HG02623 (cell line): Measurements from ENCODE around the gene TNNT1.

Source experiments
- ATAC-seq: cut with Tn5 transposase; IDR thresholded peaks from one replicate; pipeline ENCODE4 v1.9.1; 2021; ENCODE audit warnings: moderate library complexity; ENCODE audit not compliant: unreplicated experiment

TNNT1 gene

DNA sequence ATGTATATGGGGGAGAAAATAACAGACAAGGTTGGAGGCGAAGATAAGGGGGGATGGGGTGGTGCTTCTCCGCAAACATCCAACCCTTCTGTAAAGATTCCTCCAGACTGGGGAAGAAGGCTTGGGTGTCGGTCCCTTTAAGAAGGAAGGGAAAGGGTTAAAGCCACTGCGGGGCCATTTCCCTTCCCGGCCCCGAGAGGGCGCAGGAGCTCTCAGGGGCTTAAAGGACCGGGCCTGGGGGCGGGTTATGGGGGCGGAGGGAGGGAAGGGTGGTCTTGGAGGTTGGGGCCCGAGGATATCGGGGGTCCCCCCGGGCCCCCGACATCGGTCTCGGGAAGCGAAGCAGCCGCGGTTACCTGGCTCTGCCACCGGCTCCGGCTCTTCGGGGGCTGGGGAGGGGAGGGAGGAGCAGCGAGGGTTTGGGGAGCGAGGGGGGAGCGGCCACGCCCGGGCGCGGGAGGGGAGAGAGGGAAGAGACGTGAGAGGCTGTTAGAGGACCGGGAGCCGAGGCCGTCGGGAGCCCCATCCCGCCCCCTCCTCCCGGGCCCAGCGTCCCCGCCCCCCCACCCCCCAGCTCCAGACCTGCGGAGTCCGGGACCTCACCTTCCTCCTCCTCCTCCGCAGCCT, 2.8 kb downstream of the TNNT1 start:
- no peak for ATAC-seq

DNA sequence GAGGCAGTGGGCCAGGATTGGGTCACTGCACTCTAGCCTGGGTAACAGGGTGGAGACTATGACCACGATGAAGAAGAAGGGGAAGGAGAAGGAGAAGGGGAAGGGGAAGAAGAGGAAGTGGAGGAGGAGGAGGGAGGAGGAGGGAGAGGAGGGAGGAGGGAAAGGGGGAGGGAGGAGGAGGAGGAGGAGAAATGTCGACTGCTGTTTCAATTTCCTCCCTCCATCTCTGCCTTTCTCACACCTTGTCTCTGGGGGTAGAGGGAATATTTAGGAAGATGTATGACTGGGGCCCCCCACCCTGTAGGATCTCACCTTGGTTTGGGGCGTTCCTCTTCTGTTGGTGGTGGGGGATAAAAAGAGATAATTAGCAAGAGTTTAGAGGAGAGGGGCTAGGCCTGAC, 3.8 kb downstream of the TNNT1 start:
- no peak for ATAC-seq

- no peak for ATAC-seq
Observed at GRCh38 chr19:55141696-55142095, 7.3 kb downstream of the TNNT1 start.

DNA sequence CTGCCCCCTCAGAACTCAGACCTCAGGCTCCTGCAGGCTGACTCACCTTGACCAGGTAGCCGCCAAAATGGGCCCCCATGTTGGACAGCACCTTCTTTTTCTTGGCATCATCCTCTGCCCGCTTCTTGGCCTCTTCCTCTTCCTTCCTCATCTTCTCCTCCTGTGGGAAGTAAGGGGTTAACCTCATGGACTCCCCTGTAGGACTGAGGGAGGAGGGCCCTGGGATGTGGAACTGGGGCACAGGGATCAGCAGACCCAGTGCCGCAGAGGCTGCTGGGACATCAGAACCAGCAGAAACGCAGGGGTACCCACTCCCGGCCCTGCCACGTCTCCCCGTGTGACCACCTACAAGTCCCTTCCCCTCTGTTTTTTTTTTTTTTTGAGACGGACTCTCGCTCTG, 11.1 kb downstream of the TNNT1 start:
- ATAC-seq = no peak

DNA sequence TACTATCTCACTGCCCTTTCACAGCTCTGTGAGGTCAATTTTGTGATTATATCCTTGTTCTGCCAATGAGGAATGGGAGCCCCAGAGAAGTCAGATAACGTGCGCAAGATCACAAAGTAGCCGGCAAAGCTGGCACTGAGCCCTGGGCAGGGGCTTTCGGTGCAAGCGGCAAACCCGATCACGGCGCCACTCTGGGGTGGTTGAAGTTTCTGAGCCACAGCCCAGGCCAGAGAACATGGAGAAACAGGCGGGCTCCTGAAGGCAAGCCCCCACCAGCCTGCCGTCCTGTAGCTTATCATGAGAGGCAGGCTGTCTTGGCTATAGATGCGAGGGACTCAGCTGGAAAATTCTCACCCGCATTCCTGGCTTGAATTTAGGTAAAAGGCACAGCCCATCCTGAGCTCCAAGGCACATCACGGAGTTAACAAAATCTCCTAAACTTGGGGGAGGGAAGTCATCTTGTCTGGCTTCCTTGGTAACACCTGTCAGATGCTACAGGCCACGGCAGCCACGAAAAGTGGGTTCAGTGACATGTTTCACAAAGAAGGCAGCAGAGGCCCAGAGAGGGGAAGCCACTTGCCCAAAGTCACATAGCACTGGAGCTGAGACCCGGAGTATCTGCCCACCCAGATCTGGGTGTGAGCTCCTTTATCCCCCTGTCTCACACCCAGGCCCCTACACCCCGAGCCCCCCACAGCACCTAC, 12.5 kb downstream of the TNNT1 start:
- no peak for ATAC-seq

DNA sequence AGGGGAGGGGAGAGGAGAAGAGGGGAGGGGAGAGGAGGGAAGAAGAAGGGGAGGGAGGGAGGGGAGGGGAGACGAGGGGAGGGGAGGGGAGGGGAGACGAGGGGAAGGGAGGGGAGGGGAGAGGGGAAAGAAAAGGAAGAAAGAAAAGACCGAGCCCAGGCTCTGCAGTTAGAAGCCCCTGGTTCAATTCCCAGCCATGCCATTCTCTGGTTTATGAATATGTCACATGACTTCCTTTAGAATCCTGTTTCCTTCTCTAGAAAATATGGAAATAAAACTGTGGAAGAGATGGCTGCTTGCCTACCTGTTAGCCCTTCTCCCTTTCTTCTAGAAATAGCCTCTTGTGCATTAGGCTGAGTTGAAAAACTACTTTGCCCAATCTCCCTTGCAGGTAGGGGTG, 14.3 kb downstream of the TNNT1 start:
- ATAC-seq = no peak

DNA sequence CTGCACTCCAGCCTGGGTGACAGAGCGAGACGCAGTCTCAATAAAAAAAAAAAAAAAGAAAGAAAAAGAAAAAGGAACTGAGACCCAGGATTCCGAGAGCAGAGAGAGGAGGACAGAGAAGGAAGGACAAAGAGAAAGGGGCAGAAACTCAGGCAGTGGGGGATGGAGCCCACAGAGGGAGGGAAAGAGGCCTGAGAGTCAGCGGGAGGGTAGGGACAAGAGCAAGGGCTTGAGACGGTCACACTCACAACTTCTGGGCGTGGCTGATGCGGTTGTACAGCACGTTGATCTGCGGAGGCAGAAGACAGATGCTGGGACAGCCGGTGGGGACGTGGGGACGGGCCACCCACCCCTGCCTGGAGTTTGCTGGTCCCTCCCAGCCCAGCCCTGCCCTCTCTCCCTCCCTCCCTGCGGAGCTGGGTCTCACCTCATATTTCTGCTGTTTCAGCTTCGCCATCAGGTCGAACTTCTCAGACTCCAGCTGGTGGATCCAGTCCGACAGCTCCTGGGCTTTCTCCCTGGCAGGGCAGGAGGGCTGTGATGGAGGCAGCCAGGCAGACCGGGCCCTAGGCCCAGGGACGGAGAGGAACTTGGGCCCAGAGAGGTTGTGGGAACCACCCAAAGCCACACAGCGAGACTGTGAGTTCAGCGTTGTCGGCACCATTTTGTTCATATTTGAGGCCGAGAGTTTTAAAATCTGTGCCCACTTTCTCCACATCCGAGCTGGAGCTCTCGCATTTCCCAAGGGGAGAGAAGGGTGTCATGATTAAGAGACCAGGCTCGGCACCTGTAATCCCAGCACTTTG, 15.2 kb downstream of the TNNT1 start:
- ATAC-seq = no peak

DNA sequence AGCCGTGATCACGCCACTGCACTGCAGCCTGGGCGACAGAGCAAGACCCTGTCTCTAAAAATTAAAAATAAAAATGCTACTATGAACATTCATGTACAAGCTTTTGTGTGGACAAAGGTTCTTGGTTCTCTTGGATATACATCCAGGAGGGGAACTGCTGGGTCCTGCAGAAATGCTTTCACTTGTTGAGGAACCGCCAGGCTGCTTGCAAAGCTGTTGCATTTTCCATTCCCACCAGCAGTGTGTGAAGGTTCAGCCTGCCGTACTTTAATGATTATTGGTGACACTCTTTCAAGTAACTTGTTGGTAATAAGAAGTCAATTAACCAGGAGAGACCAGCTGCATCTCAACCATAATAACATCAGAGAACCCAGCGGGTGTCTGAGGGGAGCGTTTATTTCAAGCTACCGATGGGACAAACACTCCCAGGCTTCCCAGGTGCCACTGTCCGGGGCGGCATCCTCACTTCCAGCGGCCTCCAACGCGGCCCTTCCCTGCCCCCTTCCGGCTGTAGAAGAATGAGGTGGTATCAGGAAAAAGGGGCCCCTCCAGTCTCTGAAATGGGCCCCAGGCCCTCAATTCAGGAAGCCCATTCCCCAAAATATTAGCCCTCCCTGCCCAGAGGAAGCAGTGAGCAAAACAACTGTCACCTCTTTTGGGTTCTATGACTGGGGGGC, 16.4 kb downstream of the TNNT1 start:
- ATAC-seq = no peak

- no peak for ATAC-seq
Observed at GRCh38 chr19:55131421-55131820, 17.6 kb downstream of the TNNT1 start.

GRCh38 chr19:55119053-55119452, 30.0 kb downstream of the TNNT1 start:
- no peak for ATAC-seq

DNA sequence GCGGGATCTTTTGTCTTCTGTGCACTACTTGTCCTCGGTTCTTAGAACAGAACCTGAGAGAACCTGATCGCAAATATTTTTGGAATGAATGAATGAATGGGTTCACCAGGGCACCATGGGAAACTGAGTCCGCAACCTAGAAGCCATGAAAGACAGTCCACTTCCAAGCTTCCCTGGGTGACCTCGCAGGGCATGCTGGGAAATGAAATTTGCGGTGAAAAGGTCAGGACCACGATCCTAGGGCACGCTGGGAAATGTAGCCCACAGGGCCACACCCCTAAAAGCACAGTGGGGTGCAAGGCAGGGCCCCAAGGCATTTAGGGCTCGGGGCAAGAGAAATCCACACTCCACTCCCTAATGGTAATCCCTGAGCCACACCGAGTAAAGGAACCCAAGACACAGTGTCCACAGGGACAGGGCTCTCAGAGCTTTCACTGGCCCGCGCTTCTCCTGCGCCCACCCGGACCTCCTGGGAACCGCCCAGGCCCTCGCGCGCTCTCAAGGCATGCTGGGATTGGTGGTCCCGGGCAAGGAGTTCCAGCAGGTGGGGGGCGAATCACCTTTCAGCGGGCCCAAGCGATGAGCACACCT, 30.5 kb downstream of the TNNT1 start:
- ATAC-seq = no peak

- ATAC-seq = peak; percentile 84
Observed at GRCh38 chr19:55117663-55118391, 31.2 kb downstream of the TNNT1 start.

DNA sequence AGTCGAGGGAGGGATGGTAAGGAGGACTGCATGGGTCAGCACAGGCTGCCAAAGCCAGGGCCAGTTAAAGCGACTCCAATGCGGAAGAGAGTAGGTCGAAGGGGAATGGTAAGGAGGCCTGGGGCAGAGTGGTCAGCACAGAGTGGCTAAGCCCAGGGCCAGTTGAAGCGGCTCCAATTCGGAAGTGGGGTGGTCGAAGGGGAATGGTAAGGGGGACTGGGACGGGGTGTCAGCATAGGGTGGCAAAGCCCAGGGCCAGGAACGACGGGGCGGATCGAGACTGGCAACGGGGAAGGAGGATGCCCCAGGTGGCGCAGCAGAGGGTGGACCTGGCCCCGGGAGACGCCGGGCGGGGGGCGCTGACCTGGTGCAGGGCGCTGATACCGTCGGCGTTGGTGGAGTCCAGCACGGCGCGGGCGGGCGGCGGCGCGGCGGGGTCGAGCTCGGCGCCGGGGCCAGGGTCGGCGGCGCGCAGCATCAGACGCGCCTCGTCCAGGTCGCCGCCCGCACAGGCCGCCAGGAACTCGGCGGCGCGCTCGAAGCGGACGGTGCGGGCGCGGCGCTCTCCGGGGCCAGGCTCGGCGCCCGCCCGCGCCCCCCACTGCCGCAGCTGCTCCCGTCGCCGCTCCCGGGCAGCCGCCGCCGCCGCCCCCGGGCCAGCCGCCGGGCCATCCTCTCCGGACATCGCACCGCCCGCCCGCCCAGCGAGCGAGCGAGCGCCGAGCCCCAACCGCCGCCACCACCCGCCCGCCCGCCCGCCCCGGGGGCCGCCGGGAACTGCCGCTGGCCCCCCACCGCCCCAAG, 31.9 kb downstream of the TNNT1 start, which contains the start of gene PPP1R12C:
Gene PPP1R12C, minus strand, starts transcription at position 779 of the 804 bp plus-strand sequence. Its CDS starts 94 bp downstream, at position 685.
- no peak for ATAC-seq

GRCh38 chr19:55116232-55116858, 32.7 kb downstream of the TNNT1 start:
- no peak for ATAC-seq

- no peak for ATAC-seq
Observed at GRCh38 chr19:55115446-55116065, 33.5 kb downstream of the TNNT1 start.

- no peak for ATAC-seq
Observed at GRCh38 chr19:55114566-55115145, 34.4 kb downstream of the TNNT1 start.

- no peak for ATAC-seq
Observed at GRCh38 chr19:55113570-55114039, 35.4 kb downstream of the TNNT1 start.
